ENCODE measurements around the gene ZBTB3. TPM values are rescaled to one million over a fixed set of nuclear protein-coding genes. Genes with fewer than 3 reads are reported as not detected.
"Not testable (repeated sequence)": the region's sequence is repeated elsewhere in the genome, so short reads cannot be mapped to it uniquely, and the experiment has no call there.

The ZBTB3 gene
- total RNA-seq, 2 donors from 2014 or later = 14.8 to 19.1 TPM

- DNase-seq (ENCODE audit: low spot score) = no peak
These were observed 46.6 kb downstream of the ZBTB3 start, which contains the start of the genes BSCL2 and GNG3 for GRCh38 chr11:62707277-62707861. Gene BSCL2, minus strand, starts transcription at chr11:62707424. Its CDS starts 229 bp downstream, at chr11:62707195. Gene GNG3, plus strand, starts transcription at chr11:62707676. Its CDS starts 620 bp downstream, at chr11:62708296.

GRCh38 chr11:62706850-62707247 lies 47.1 kb downstream of the ZBTB3 start:
- H3K4me1 ChIP-seq (replicated peaks) = peaks cover 14% of the 10 kb centered on the region
- DNase-seq (ENCODE audit: low spot score) = no peak
- intact Hi-C loops (cut with DNase I) = loop anchor here (5.0 kb wide), 1 partner anchor 105 kb away; the partner anchor contains the start of gene MTA2

More at GRCh38 chr11:62707277-62707861, 46.6 kb downstream of the ZBTB3 start, which contains the start of the genes BSCL2 and GNG3:
- TF ChIP-seq CTCF (IDR thresholded peaks at IDR 0.05) (no peak), POLR2AphosphoS5 (IDR thresholded peaks at IDR 0.05) (no peak), POLR2A (IDR thresholded peaks at IDR 0.05) (no peak)
- Histone ChIP-seq H3K36me3 (no peaks in the 10 kb centered on the region), H3K27ac (peak within 1 kb of the TSS; percentile 94 to 96), H3K4me3 (peak within 1 kb of the TSS; percentile 65 to 68), H3K4me1 (replicated peaks) (peaks cover 14% of the 10 kb centered on the region), H3K27me3 (replicated peaks; ENCODE audit: insufficient read depth) (no peaks in the 10 kb centered on the region), H3K9me3 (no peaks in the 10 kb centered on the region)
- intact Hi-C loops (cut with DNase I) = loop anchor here (5.0 kb wide), 1 partner anchor 105 kb away; the partner anchor contains the start of gene MTA2
- 89% methylated on average over 9 of the region's 10 CpGs for WGBS

GRCh38 chr11:62705880-62706849 lies 47.8 kb downstream of the ZBTB3 start:
- no peaks in the 10 kb centered on the region for H3K27me3 ChIP-seq (replicated peaks; ENCODE audit: insufficient read depth)
- TF ChIP-seq POLR2AphosphoS5 (IDR thresholded peaks at IDR 0.05) (peak; percentile 91), POLR2A (IDR thresholded peaks at IDR 0.05) (peak; percentile 60), CTCF (IDR thresholded peaks at IDR 0.05) (no peak)
- H3K4me1 ChIP-seq (replicated peaks) = peaks cover 14% of the 10 kb centered on the region

More at GRCh38 chr11:62706850-62707247, 47.1 kb downstream of the ZBTB3 start:
- H3K9me3 ChIP-seq = no peaks in the 10 kb centered on the region
- no peaks in the 10 kb centered on the region for H3K36me3 ChIP-seq
- peak overlapping the region; percentile 77 to 81 for H3K27ac ChIP-seq
- H3K4me3 ChIP-seq = no peak overlapping the region
- 83% methylated on average over 8 of the region's 8 CpGs for WGBS
- H3K27me3 ChIP-seq (replicated peaks; ENCODE audit: insufficient read depth) = no peaks in the 10 kb centered on the region
- TF ChIP-seq POLR2A (IDR thresholded peaks at IDR 0.05) (no peak), POLR2AphosphoS5 (IDR thresholded peaks at IDR 0.05) (no peak), CTCF (IDR thresholded peaks at IDR 0.05) (no peak)

GRCh38 chr11:62705413-62705812 lies 48.5 kb downstream of the ZBTB3 start:
- Histone ChIP-seq H3K4me3 (peak overlapping the region; percentile 65 to 68), H3K36me3 (no peaks in the 10 kb centered on the region), H3K27me3 (replicated peaks; ENCODE audit: insufficient read depth) (no peaks in the 10 kb centered on the region), H3K9me3 (no peaks in the 10 kb centered on the region), H3K4me1 (replicated peaks) (peaks cover 14% of the 10 kb centered on the region), H3K27ac (peak overlapping the region; percentile 77 to 81)
- WGBS = 37% methylated on average over 7 of the region's 7 CpGs
- intact Hi-C loops (cut with DNase I) = loop anchor here (5.0 kb wide), 1 partner anchor 103 kb away; the partner anchor contains the start of gene MTA2
- no peak for DNase-seq (ENCODE audit: low spot score)
- TF ChIP-seq CTCF (IDR thresholded peaks at IDR 0.05) (no peak), POLR2AphosphoS5 (IDR thresholded peaks at IDR 0.05) (no peak), POLR2A (IDR thresholded peaks at IDR 0.05) (no peak)

More at GRCh38 chr11:62705880-62706849, 47.8 kb downstream of the ZBTB3 start:
- peak overlapping the region; percentile 77 to 81 for H3K27ac ChIP-seq
- intact Hi-C loops (cut with DNase I) = loop anchor here (5.0 kb wide), 1 partner anchor 104 kb away; the partner anchor contains the start of gene MTA2
- H3K36me3 ChIP-seq = no peaks in the 10 kb centered on the region
- peak; percentile 95 for DNase-seq (ENCODE audit: low spot score)
- H3K4me3 ChIP-seq = peak overlapping the region; percentile 65 to 68
- 3% methylated on average over 72 of the region's 73 CpGs for whole genome bisulfite sequencing
- H3K9me3 ChIP-seq = no peaks in the 10 kb centered on the region

- H3K36me3 ChIP-seq; H3K27ac ChIP-seq; H3K27me3 ChIP-seq (replicated peaks; ENCODE audit: insufficient read depth); H3K9me3 ChIP-seq; H3K4me3 ChIP-seq; DNase-seq (ENCODE audit: low spot score); intact Hi-C loops (cut with DNase I): not testable (repeated sequence)
- H3K4me1 ChIP-seq (replicated peaks) = peaks cover 13% of the 10 kb centered on the region
- 88% methylated on average over 4 of the region's 4 CpGs for WGBS
These were observed 50.0 kb downstream of the ZBTB3 start for GRCh38 chr11:62703921-62704320.
